Dendritic cell treated with granulocyte-macrophage colony-stimulating factor and Interleukin-4, amounts not matched to agents 40 ng/mL and 50 ng/mL, for 4 days (primary cell): ENCODE results near the gene SEMG1.

ENCODE experiments used
- H3K27ac Mint-ChIP-seq: one replicate; pipeline ENCODE4 v1.8.0; 2022; ENCODE audit warnings: mild to moderate bottlenecking, mixed read lengths
- H3K27me3 Mint-ChIP-seq: one replicate; pipeline ENCODE4 v1.8.0; 2022; ENCODE audit warnings: mild to moderate bottlenecking, mixed read lengths
- H3K36me3 Mint-ChIP-seq: one replicate; pipeline ENCODE4 v1.8.0; 2022; ENCODE audit warnings: low read depth, mixed read lengths
- H3K4me1 Mint-ChIP-seq: one replicate; pipeline ENCODE4 v1.8.0; 2022; ENCODE audit warnings: low read depth, mixed read lengths
- H3K4me3 Mint-ChIP-seq: one replicate; pipeline ENCODE4 v1.8.0; 2022; ENCODE audit warnings: mild to moderate bottlenecking, moderate library complexity, mixed read lengths
- H3K9me3 Mint-ChIP-seq: one replicate; pipeline ENCODE4 v1.8.0; 2022; ENCODE audit warnings: mixed read lengths
- intact Hi-C: fragments of 100-400 bp; cut with micrococcal nuclease; formaldehyde crosslinking; loops from one replicate; pipeline ENCODE4 v1.15.0; 2022

SEMG1 gene

DNA sequence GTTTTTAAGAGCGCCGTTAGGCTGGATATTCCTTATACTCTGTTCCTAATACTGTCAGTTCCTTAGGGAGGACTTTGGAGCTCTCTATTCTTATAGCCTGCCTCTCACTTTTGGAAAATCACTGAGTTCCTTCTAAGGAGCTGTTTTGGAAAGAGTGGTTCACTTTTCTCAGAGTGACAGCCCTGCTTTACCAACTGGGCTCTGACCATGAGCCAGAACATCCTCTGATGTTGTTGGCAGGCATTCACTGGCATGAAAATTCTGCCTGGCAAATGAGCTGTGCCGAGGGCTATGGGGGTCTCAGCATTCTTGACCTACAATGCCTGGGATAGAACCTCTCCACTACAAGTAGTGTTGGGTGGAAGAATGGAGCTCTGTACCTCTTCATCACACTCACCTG is 14.9 kb upstream of the SEMG1 start:
- no peaks in the 10 kb centered on the region for H3K9me3 Mint-ChIP-seq
- no peak overlapping the region for H3K27ac Mint-ChIP-seq
- peaks cover 12% of the 10 kb centered on the region for H3K27me3 Mint-ChIP-seq
- no peaks in the 10 kb centered on the region for H3K36me3 Mint-ChIP-seq
- intact Hi-C loops: no loop called here
- no peak overlapping the region for H3K4me3 Mint-ChIP-seq
- H3K4me1 Mint-ChIP-seq: no peaks in the 10 kb centered on the region

GRCh38 chr20:45193331-45193730 is 13.5 kb upstream of the SEMG1 start:
- H3K27me3 Mint-ChIP-seq: peaks cover 14% of the 10 kb centered on the region
- H3K4me1 Mint-ChIP-seq: no peaks in the 10 kb centered on the region
- no peaks in the 10 kb centered on the region for H3K9me3 Mint-ChIP-seq
- H3K36me3 Mint-ChIP-seq: no peaks in the 10 kb centered on the region
- intact Hi-C loops: no loop called here
- H3K27ac Mint-ChIP-seq: no peak overlapping the region
- no peak overlapping the region for H3K4me3 Mint-ChIP-seq

DNA sequence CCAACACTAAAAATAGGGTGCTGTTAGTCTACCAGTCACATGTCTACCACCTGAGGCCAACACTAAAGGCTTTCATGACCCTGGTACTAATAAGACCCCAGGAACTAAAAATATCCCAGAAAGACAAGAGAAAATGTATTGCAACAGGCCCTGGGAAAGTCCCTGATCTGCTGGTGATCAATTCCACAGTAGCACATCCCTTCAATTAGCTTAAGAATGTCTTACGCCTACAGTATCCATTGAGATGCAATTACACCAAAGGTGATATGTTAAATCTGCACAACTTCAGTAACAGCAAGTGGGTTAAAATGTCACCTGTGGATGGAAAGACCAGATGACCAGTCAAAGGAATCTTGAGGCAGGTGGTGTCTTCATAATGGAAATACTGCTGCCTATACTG is 3.1 kb downstream of the SEMG1 start:
- Mint-ChIP-seq H3K27me3 (peaks cover 29% of the 10 kb centered on the region), H3K9me3 (no peaks in the 10 kb centered on the region), H3K27ac (no peak overlapping the region), H3K4me3 (no peak overlapping the region), H3K4me1 (no peaks in the 10 kb centered on the region), H3K36me3 (no peaks in the 10 kb centered on the region)
- intact Hi-C loops: no loop called here

- Mint-ChIP-seq H3K4me3 (no peak overlapping the region), H3K27ac (no peak overlapping the region), H3K36me3 (no peaks in the 10 kb centered on the region), H3K27me3 (peaks cover 23% of the 10 kb centered on the region), H3K9me3 (no peaks in the 10 kb centered on the region), H3K4me1 (no peaks in the 10 kb centered on the region)
- intact Hi-C loops: no loop called here
Observed at GRCh38 chr20:45211569-45212474, 5.0 kb downstream of the SEMG1 start.

- Mint-ChIP-seq H3K4me3 (no peak overlapping the region), H3K27ac (no peak overlapping the region)
Observed at GRCh38 chr20:45212836-45213235, 6.0 kb downstream of the SEMG1 start.

DNA sequence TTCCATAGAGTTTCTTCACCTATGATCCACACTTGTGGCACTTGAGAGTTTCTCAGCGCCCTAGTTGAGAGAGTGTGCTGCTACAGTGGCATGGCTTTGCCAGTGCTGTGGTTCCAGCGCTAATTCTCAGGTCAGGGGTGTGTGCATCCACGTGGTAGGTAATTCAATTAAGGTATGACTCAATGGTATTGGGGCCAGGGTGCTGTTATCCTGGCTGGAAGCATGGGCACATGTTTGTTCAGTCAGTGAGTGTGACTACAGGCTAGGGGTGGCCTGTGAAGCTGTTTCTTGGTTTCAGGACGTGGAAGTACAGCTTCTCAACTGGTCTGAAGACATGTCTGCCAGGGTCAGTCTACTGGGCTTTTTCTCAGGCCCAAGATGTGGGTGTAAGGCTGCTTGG is 11.3 kb downstream of the SEMG1 start:
- Mint-ChIP-seq H3K27ac (no peak overlapping the region), H3K9me3 (no peaks in the 10 kb centered on the region), H3K36me3 (no peaks in the 10 kb centered on the region), H3K4me1 (no peaks in the 10 kb centered on the region), H3K27me3 (peaks cover 37% of the 10 kb centered on the region), H3K4me3 (no peak overlapping the region)
- intact Hi-C loops: no loop called here

More at GRCh38 chr20:45212836-45213235, 6.0 kb downstream of the SEMG1 start:
- Mint-ChIP-seq H3K4me1 (no peaks in the 10 kb centered on the region), H3K9me3 (no peaks in the 10 kb centered on the region), H3K36me3 (no peaks in the 10 kb centered on the region), H3K27me3 (peaks cover 21% of the 10 kb centered on the region)
- intact Hi-C loops: no loop called here

- Mint-ChIP-seq H3K4me3 (no peak overlapping the region), H3K36me3 (no peaks in the 10 kb centered on the region), H3K9me3 (no peaks in the 10 kb centered on the region), H3K27me3 (peaks cover 37% of the 10 kb centered on the region), H3K27ac (no peak overlapping the region), H3K4me1 (no peaks in the 10 kb centered on the region)
- intact Hi-C loops: no loop called here
Observed at GRCh38 chr20:45218636-45219035, 11.8 kb downstream of the SEMG1 start.

- H3K4me1 Mint-ChIP-seq: no peaks in the 10 kb centered on the region
- intact Hi-C loops: no loop called here
- H3K27me3 Mint-ChIP-seq: peaks cover 34% of the 10 kb centered on the region
- no peak within 1 kb of the TSS for H3K4me3 Mint-ChIP-seq
- no peak within 1 kb of the TSS for H3K27ac Mint-ChIP-seq
- H3K9me3 Mint-ChIP-seq: no peaks in the 10 kb centered on the region
- no peaks in the 10 kb centered on the region for H3K36me3 Mint-ChIP-seq
Observed at GRCh38 chr20:45221076-45221475, 14.2 kb downstream of the SEMG1 start, which contains the start of gene SEMG2. TSS of gene SEMG2 (plus strand) at chr20:45221373. CDS start at chr20:45221390, 17 bp downstream.

- H3K9me3 Mint-ChIP-seq: no peaks in the 10 kb centered on the region
- no peak overlapping the region for H3K4me3 Mint-ChIP-seq
- H3K36me3 Mint-ChIP-seq: no peaks in the 10 kb centered on the region
- intact Hi-C loops: no loop called here
- H3K27me3 Mint-ChIP-seq: peaks cover 34% of the 10 kb centered on the region
- no peak overlapping the region for H3K27ac Mint-ChIP-seq
- H3K4me1 Mint-ChIP-seq: no peaks in the 10 kb centered on the region
Observed at GRCh38 chr20:45223136-45223535, 16.3 kb downstream of the SEMG1 start.

DNA sequence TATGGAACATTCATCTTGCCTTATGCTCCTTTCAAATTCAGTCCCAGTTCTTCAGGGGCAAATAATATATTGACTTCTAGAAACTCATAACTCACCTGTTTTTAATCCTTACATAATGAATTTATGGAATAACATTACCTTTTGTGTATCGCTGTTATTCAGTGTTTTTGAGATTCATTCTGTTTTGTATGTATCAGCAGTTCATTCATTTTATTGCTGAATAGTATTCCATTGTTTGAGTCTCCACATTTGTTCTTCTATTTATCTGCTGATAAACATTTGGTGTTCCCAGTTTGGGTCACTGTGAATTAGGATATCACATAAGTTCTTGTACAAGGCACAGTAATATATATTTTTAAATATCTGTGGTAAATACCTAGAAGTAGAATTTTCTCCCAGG is 19.5 kb downstream of the SEMG1 start:
- H3K4me1 Mint-ChIP-seq: no peaks in the 10 kb centered on the region
- no peaks in the 10 kb centered on the region for H3K9me3 Mint-ChIP-seq
- intact Hi-C loops: no loop called here
- H3K36me3 Mint-ChIP-seq: no peaks in the 10 kb centered on the region
- H3K4me3 Mint-ChIP-seq: no peak overlapping the region
- H3K27me3 Mint-ChIP-seq: peaks cover 28% of the 10 kb centered on the region
- no peak overlapping the region for H3K27ac Mint-ChIP-seq

GRCh38 chr20:45229264-45230056 is 22.6 kb downstream of the SEMG1 start:
- Mint-ChIP-seq H3K9me3 (no peaks in the 10 kb centered on the region), H3K4me3 (no peak overlapping the region), H3K36me3 (no peaks in the 10 kb centered on the region), H3K27ac (no peak overlapping the region), H3K27me3 (peaks cover 37% of the 10 kb centered on the region), H3K4me1 (no peaks in the 10 kb centered on the region)
- intact Hi-C loops: loop anchor here (2.0 kb wide), 1 partner anchor 93 kb away; no protein-coding TSS in a partner anchor

- Mint-ChIP-seq H3K27ac (no peak overlapping the region), H3K4me3 (no peak overlapping the region), H3K4me1 (no peaks in the 10 kb centered on the region), H3K36me3 (no peaks in the 10 kb centered on the region), H3K27me3 (peaks cover 32% of the 10 kb centered on the region), H3K9me3 (no peaks in the 10 kb centered on the region)
- intact Hi-C loops: no loop called here
Observed at GRCh38 chr20:45230631-45231030, 23.8 kb downstream of the SEMG1 start.

- Mint-ChIP-seq H3K4me1 (no peaks in the 10 kb centered on the region), H3K27ac (no peak overlapping the region)
Observed at GRCh38 chr20:45235995-45236394, 29.2 kb downstream of the SEMG1 start.

GRCh38 chr20:45238139-45238538 is 31.3 kb downstream of the SEMG1 start:
- Mint-ChIP-seq H3K4me3 (no peak overlapping the region), H3K27me3 (peaks cover 21% of the 10 kb centered on the region), H3K9me3 (no peaks in the 10 kb centered on the region), H3K27ac (no peak overlapping the region), H3K4me1 (no peaks in the 10 kb centered on the region), H3K36me3 (no peaks in the 10 kb centered on the region)
- intact Hi-C loops: no loop called here

More at GRCh38 chr20:45235995-45236394, 29.2 kb downstream of the SEMG1 start:
- peaks cover 28% of the 10 kb centered on the region for H3K27me3 Mint-ChIP-seq
- no peaks in the 10 kb centered on the region for H3K36me3 Mint-ChIP-seq
- intact Hi-C loops: no loop called here
- H3K4me3 Mint-ChIP-seq: no peak overlapping the region
- no peaks in the 10 kb centered on the region for H3K9me3 Mint-ChIP-seq
